Kidney (tissue), 14 donors: Measurements from ENCODE around the gene SEC31A. TPM values are rescaled to one million over a fixed set of nuclear protein-coding genes. Genes with fewer than 3 reads are reported as not detected.
A peak's percentile ranks its signal among the peaks of the same experiment; 100 is the strongest.

Experiments used
- DNase-seq, 5 donors: peaks; one replicate each; pipeline ENCODE4 v3.0.0-alpha.2; 2013 to 2020
- FAIRE-seq: peaks from 2 replicates; lab custom pipeline; 2012; peaks lifted over from hg19 to GRCh38; lab: Jason Lieb, UNC
- H3K27ac ChIP-seq, 2 donors: one replicate each; pipeline ENCODE4 v1.7.0; 2013; ENCODE audit warnings: low read depth in 2 of 2, low read length in 2 of 2, inconsistent platforms in 1 of 2
- H3K27me3 ChIP-seq: one replicate; pipeline ENCODE4 v1.7.1; 2013; ENCODE audit warnings: low read length, inconsistent platforms; ENCODE audit not compliant: control insufficient read depth, insufficient read depth
- H3K36me3 ChIP-seq, 3 donors: one replicate each; pipeline versions ENCODE4 v1.7.0 to v1.7.1; 2013; ENCODE audit warnings: low read length in 3 of 3, control low read depth in 1 of 3, inconsistent platforms in 1 of 3; ENCODE audit not compliant: insufficient read depth in 3 of 3, control insufficient read depth in 2 of 3
- H3K4me1 ChIP-seq, 3 donors: one replicate each; pipeline versions ENCODE4 v1.7.0 to v1.7.1; 2013; ENCODE audit warnings: low read length in 3 of 3, inconsistent platforms in 1 of 3, low read depth in 1 of 3; ENCODE audit not compliant: control insufficient read depth in 2 of 3, insufficient read depth in 2 of 3
- H3K4me3 ChIP-seq, 3 donors: one replicate each; pipeline versions ENCODE4 v1.7.0 to v1.8.1; 2013; ENCODE audit warnings: low read length in 3 of 3, control low read depth in 1 of 3, inconsistent platforms in 1 of 3
- H3K9ac ChIP-seq, 3 donors: one replicate each; pipeline versions ENCODE4 v1.7.0 to v1.7.1; 2013; ENCODE audit warnings: low read length in 3 of 3, control low read depth in 1 of 3, inconsistent platforms in 1 of 3
- H3K9me3 ChIP-seq, 3 donors: one replicate each; pipeline versions ENCODE4 v1.7.0 to v1.7.1; 2013; ENCODE audit warnings: low read length in 3 of 3, control low read depth in 1 of 3, inconsistent platforms in 1 of 3; ENCODE audit not compliant: control insufficient read depth in 2 of 3, insufficient read depth in 1 of 3
- intact Hi-C: fragments of 100-400 bp; cut with DNase I; formaldehyde crosslinking; loops from one replicate; pipeline ENCODE4 v1.11.1; 2022
- polyA plus RNA-seq: library from polyadenylated mRNA; stranded (reverse); fragments of 350-450 nt; fragmentation: Illumina TruSeq; extraction: RNeasy Lipid Tissue Mini Kit (QIAGEN cat#74804); gene quantifications from one replicate; pipeline ENCODE4 v1.2.3, GENCODE V29; 2014; ENCODE audit warnings: low read depth, low replicate concordance; ENCODE audit not compliant: insufficient read depth
- total RNA-seq: library from RNA; stranded (reverse); fragmentation: NEBNext Ultra II Directional; extraction: Animal tissue kit (Norgen Biotek cat#: 25700); gene quantifications from one replicate; pipeline ENCODE4 v1.2.1, GENCODE V29; 2021
- TF ChIP-seq, protein P1 (sequence below): IDR thresholded peaks from 3 replicates; pipeline ENCODE4 v1.5.1; 2012; ENCODE audit warnings: mild to moderate bottlenecking, moderate library complexity, borderline replicate concordance; ENCODE audit not compliant: insufficient read depth; ENCODE audit errors: extremely low read depth
- donor health status: control.
- donor health status: control.
- donor health status: control.
- donor health status: control.
- donor health status: control.
- donor health status: DM: yes; HTN: yes; CAD: no.
- donor health status: Normal renal cell carcinoma (clear cell type).

Gene SEC31A
- total and polyA plus RNA-seq, 2 donors from 2014 or later, result 104 to 204 TPM

DNA sequence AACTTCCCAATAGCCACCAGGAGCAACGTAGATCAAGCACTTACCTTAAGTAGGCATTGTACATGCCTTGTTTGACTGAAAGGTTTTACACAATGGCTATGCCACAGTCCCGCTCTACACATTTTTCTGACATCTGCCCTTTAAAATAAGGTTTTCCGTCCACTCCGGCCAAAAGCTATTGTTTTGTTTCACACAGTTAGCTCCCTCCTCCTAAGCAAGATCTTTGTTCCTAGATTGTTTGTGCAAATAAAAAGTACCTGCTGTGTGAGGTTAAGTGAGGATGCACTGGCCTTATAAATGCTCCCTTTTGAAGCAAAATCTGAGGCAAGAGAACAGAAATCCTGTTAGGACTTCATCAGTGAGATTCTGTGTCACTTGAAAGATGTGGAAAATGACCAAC, 104.1 kb downstream of the SEC31A start:
- DNase-seq, result no peak
- no peak overlapping the region for H3K4me3 ChIP-seq
- no peaks in the 10 kb centered on the region for H3K9me3 ChIP-seq
- H3K4me1 ChIP-seq, result peaks cover 0 to 2% (median 2%) of the 10 kb centered on the region in 3 donors
- H3K9ac ChIP-seq, result no peak overlapping the region
- H3K27ac ChIP-seq, result no peak overlapping the region
- intact Hi-C loops, result no loop called here
- TF ChIP-seq, protein P1, sequence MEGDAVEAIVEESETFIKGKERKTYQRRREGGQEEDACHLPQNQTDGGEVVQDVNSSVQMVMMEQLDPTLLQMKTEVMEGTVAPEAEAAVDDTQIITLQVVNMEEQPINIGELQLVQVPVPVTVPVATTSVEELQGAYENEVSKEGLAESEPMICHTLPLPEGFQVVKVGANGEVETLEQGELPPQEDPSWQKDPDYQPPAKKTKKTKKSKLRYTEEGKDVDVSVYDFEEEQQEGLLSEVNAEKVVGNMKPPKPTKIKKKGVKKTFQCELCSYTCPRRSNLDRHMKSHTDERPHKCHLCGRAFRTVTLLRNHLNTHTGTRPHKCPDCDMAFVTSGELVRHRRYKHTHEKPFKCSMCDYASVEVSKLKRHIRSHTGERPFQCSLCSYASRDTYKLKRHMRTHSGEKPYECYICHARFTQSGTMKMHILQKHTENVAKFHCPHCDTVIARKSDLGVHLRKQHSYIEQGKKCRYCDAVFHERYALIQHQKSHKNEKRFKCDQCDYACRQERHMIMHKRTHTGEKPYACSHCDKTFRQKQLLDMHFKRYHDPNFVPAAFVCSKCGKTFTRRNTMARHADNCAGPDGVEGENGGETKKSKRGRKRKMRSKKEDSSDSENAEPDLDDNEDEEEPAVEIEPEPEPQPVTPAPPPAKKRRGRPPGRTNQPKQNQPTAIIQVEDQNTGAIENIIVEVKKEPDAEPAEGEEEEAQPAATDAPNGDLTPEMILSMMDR, result no peak
- H3K27me3 ChIP-seq, result no peaks in the 10 kb centered on the region
- no peak for FAIRE-seq
- no peaks in the 10 kb centered on the region for H3K36me3 ChIP-seq

DNA sequence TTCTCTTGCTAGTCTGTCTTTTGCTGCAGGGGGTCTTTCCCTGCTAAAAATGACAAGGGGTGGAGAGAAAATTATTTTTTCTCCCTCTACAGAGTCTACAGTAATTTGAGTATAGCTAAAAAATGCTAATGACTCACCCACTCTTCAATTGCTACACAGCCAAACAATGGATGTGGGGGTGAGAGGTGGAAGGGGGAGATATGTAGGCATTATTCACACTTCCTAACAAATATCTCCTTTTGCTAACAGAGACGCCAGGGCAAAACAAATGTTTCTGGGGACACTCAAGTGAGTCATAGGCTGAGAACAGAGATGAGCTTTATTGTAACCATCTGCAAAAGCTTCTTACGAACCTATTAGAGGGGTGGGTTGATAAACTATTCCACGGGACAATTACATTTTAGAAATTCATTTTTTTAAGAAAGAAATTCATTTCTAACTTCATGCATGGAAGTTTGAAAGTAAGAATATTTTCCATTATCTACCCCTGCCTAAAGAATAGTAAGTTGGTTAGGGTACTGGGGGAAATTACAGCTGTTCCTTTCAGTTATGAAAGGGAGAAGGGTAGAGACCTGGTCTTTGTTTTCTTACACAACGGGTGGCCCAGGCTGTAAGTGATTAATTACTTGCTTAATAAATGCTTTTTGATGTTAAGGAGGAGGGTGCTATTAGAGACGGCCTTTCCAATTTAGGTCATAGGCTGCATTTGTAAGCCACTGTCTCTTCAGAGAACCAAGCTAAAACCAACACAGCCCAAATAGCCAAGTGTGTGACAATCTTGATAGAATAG, 105.1 kb downstream of the SEC31A start:
- H3K27me3 ChIP-seq, result no peaks in the 10 kb centered on the region
- no peak for FAIRE-seq
- no peak overlapping the region for H3K4me3 ChIP-seq
- no peaks in the 10 kb centered on the region for H3K9me3 ChIP-seq
- no peak overlapping the region for H3K27ac ChIP-seq
- peaks cover 0 to 10% (median 2%) of the 10 kb centered on the region in 3 donors for H3K4me1 ChIP-seq
- TF ChIP-seq, protein P1, result no peak
- intact Hi-C loops, result no loop called here
- H3K9ac ChIP-seq, result no peak overlapping the region
- H3K36me3 ChIP-seq, result no peaks in the 10 kb centered on the region
- no peak for DNase-seq

DNA sequence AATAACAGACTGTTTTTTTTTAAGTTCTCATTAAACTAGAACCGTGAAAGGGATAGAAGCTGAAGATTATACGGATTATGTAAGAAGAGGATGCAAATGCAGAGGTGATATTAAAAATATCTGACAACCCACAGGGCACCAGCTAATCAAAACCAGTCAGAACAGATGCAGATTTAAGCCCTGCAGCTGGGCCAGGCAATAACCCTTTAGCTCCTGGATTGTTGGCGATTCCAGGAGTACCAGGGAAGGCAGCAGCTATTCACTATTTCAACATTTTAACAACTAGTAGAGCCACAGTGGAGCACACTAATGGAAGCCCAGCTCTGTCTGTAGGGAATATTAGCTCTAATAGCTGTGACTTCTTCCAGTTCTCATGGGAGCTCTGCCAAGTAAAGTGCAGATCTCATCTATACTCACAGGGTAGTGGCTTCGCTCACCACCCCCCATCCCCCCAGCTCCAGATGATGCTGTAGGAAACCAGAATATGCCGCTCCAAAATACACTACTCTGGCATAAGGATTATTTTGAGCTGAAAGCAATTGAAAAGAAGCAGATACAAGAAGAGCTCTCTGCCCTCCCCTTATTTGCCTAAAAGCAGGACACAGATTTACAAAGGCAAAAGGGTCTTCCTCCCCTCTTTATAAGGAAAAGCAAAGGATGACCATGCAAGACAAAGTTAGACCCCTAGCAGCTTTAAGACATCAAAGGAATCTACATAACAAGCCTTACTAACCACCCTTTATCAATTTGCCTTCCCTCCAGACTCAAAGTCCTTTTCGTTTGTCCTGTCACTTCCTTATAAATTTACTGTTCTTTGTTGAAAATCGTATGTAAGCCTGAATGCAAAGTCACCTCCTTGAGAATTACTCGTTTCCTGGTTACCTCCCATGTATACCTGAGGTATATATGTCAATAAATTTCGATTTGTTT, 106.0 kb downstream of the SEC31A start:
- H3K9ac ChIP-seq, result peak overlapping the region in 1 of 3 donors; percentile 27

More for the DNA sequence above, 106.0 kb downstream of the SEC31A start:
- Histone ChIP-seq H3K4me3 (no peak overlapping the region), H3K36me3 (no peaks in the 10 kb centered on the region), H3K27me3 (no peaks in the 10 kb centered on the region), H3K4me1 (peaks cover 2 to 15% (median 8%) of the 10 kb centered on the region in 3 donors), H3K9me3 (no peaks in the 10 kb centered on the region), H3K27ac (no peak overlapping the region)
- intact Hi-C loops, result no loop called here
- peak in 2 of 5 donors; percentile 14 to 19 for DNase-seq
- TF ChIP-seq, protein P1, result no peak
- no peak for FAIRE-seq
